Measurements from ENCODE around the gene TLE6. TPM values are rescaled to one million over a fixed set of nuclear protein-coding genes. Genes with fewer than 3 reads are reported as not detected.
A peak's percentile ranks its signal among the peaks of the same experiment; 100 is the strongest.

TLE6 gene
- total and polyA plus RNA-seq, 2 of the 4 experiments (the other 2 are of a cell fraction), result under 0.01 to 0.17 TPM

DNA sequence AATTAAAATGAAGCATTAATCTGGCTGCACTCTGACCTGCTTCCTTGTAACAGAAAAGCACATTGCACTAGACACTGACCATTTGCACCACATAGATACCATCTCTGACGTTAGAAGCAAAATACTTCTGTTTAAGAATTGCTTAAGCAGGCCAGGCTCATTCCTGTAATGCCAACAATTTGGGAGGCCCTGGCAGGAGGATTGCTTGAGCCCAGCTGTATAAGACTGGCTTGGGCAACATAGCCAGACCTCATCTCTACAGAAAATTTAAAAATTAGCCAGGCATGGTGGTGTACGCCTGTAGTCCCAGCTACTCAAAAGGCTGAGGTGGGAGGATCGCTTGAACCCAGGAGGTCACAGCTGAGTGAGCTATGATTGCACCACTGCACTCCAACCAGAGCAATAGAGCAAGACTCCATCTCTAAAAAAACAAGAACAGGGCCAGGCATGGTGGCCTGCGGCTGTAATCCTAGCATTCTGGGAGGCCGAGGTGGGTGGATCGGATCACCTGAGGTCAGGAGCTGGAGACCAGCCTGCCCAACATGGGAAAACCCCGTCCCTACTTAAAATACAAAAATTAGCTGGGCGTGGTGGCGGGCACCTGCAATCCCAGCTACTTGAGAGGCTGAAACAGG, 7.0 kb upstream of the TLE6 start:
- BruUV-seq (replicated peaks), result no TSS peak
- WGBS, 2 experiments (ENCODE audit: extremely low coverage in 2 of 2, insufficient read length in 1 of 2), result 40% methylated on average over 1 of the region's 9 CpGs; no CpG with 5 or more reads in 1 of the 2 experiments
- no peak overlapping the region for H2BK5ac ChIP-seq (ENCODE audit: low read depth, low read length, poor library complexity, severe bottlenecking)
- H3K79me1 ChIP-seq (ENCODE audit: low read depth in 1 of 2, low read length in 2 of 2), result no peaks in the 10 kb centered on the region
- no peak overlapping the region for H3K27ac ChIP-seq (ENCODE audit: insufficient read depth, low read length)
- no peak overlapping the region for H3K23ac ChIP-seq (ENCODE audit: low read depth, low read length)
- no peak overlapping the region for H3K4me2 ChIP-seq (ENCODE audit: low read depth, low read length)
- dilution Hi-C loops (cut with HindIII; ENCODE audit: low sequenced_read_pairs, unreplicated experiment), result no loop called here
- H3K4me1 ChIP-seq (ENCODE audit: control insufficient read depth, insufficient read depth, low read length), result peaks cover 4% of the 10 kb centered on the region; the same call in 1 of the 2 replicates
- no peak overlapping the region for H2AK5ac ChIP-seq (ENCODE audit: low read depth, low read length)
- no peaks in the 10 kb centered on the region for H3K9me1 ChIP-seq (ENCODE audit: insufficient read depth, low read length)
- H3K18ac ChIP-seq (ENCODE audit: low read depth, low read length), result no peak overlapping the region
- no peak overlapping the region for H4K8ac ChIP-seq (ENCODE audit: low read depth in 2 of 2, low read length in 2 of 2)
- intact Hi-C loops (cut with micrococcal nuclease), result no loop called here
- H2AFZ ChIP-seq (replicated peaks; ENCODE audit: low read length, poor library complexity), result no peak overlapping the region
- no peak overlapping the region for H4K91ac ChIP-seq (ENCODE audit: insufficient read depth, low read depth, low read length)
- H2BK120ac ChIP-seq (ENCODE audit: low read depth, low read length), result no peak overlapping the region
- no peaks in the 10 kb centered on the region for H4K20me1 ChIP-seq (ENCODE audit: insufficient read depth, low read length)
- H2BK15ac ChIP-seq (ENCODE audit: low read depth, low read length), result no peak overlapping the region
- no peak for DNase-seq
- H3K56ac ChIP-seq (ENCODE audit: extremely low read depth, insufficient read depth, low read length), result no peak overlapping the region
- H3K36me3 ChIP-seq (ENCODE audit: control insufficient read depth, insufficient read depth, low read length), result no peaks in the 10 kb centered on the region
- no peak overlapping the region for H2AK9ac ChIP-seq (replicated peaks; ENCODE audit: low read depth, low read length, poor library complexity)
- no peak overlapping the region; the same call in 1 of the 2 replicates for H4K5ac ChIP-seq (ENCODE audit: low read depth, low read length)
- no peak overlapping the region for H3K4ac ChIP-seq (ENCODE audit: low read depth, low read length)
- POLR2A ChIA-PET (ENCODE audit: unreplicated experiment), result no interaction called here
- no peak overlapping the region for H3K4me3 ChIP-seq (ENCODE audit: insufficient read depth, low read depth, low read length)
- H3K9me3 ChIP-seq (ENCODE audit: control insufficient read depth, insufficient read depth, low read length), result no peaks in the 10 kb centered on the region
- CTCF ChIA-PET, result no interaction called here
- TF ChIP-seq CEBPB (IDR thresholded peaks at IDR 0.05; ENCODE audit: low read depth, low read length), result 0 out of 2 replicates have a peak, but pooled peaks have one; percentile 14
- TF ChIP-seq, protein P1, sequence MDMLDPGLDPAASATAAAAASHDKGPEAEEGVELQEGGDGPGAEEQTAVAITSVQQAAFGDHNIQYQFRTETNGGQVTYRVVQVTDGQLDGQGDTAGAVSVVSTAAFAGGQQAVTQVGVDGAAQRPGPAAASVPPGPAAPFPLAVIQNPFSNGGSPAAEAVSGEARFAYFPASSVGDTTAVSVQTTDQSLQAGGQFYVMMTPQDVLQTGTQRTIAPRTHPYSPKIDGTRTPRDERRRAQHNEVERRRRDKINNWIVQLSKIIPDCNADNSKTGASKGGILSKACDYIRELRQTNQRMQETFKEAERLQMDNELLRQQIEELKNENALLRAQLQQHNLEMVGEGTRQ (IDR thresholded peaks at IDR 0.05; ENCODE audit: low read depth, low read length), result no peak
- no peak overlapping the region for H3K9ac ChIP-seq (ENCODE audit: low read depth, low read length)
- ATAC-seq (ENCODE audit: low read depth), result peak; percentile 65
- no peaks in the 10 kb centered on the region; the same call in 1 of the 2 replicates for H3K27me3 ChIP-seq (ENCODE audit: control insufficient read depth, insufficient read depth, low read length)
- in situ Hi-C loops (cut with MboI; ENCODE audit: low sequenced_read_pairs), result loop anchor here (25.0 kb wide), 1 partner anchor 517 kb away; the partner anchor contains the start of genes SMIM24 and SMIM44
- H3K14ac ChIP-seq (replicated peaks; ENCODE audit: low read depth, low read length), result no peak overlapping the region
- no peak overlapping the region for H2BK20ac ChIP-seq (ENCODE audit: low read depth, low read length)
